Duodenal mucosa (tissue), 2 donors: ENCODE measurements around the gene TECPR2.
A peak's percentile ranks its signal among the peaks of the same experiment; 100 is the strongest.

Experiments used
- H3K27ac ChIP-seq: one replicate; pipeline ENCODE4 v1.7.0; 2013; ENCODE audit warnings: low read depth, low read length
- H3K27me3 ChIP-seq, 2 donors: one replicate each; pipeline ENCODE4 v1.7.0; 2013; ENCODE audit warnings: low read length in 2 of 2, control low read depth in 1 of 2; ENCODE audit not compliant: insufficient read depth in 2 of 2, control insufficient read depth in 1 of 2
- H3K36me3 ChIP-seq, 2 donors: one replicate each; pipeline ENCODE4 v1.7.0; 2013; ENCODE audit warnings: low read length in 2 of 2, control low read depth in 1 of 2; ENCODE audit not compliant: insufficient read depth in 2 of 2, control insufficient read depth in 1 of 2
- H3K4me1 ChIP-seq, 2 donors: one replicate each; pipeline ENCODE4 v1.7.0; 2013; ENCODE audit warnings: low read length in 2 of 2, control low read depth in 1 of 2; ENCODE audit not compliant: insufficient read depth in 2 of 2, control insufficient read depth in 1 of 2
- H3K4me3 ChIP-seq, 2 donors: one replicate each; pipeline ENCODE4 v1.7.0; 2013; ENCODE audit warnings: low read length in 2 of 2, low read depth in 1 of 2
- H3K9ac ChIP-seq, 2 donors: one replicate each; pipeline ENCODE4 v1.7.0; 2013; ENCODE audit warnings: low read length in 2 of 2, low read depth in 1 of 2
- H3K9me3 ChIP-seq, 2 donors: one replicate each; pipeline ENCODE4 v1.7.0; 2013; ENCODE audit warnings: low read length in 2 of 2, control low read depth in 1 of 2; ENCODE audit not compliant: control insufficient read depth in 1 of 2

Gene TECPR2

GRCh38 chr14:102497998-102498677 lies 135.4 kb downstream of the TECPR2 start:
- Histone ChIP-seq H3K4me1 (peaks cover 6 to 10% of the 10 kb centered on the region in 2 donors), H3K36me3 (peaks cover 0 to 25% of the 10 kb centered on the region in 2 donors), H3K9me3 (no peaks in the 10 kb centered on the region)

DNA sequence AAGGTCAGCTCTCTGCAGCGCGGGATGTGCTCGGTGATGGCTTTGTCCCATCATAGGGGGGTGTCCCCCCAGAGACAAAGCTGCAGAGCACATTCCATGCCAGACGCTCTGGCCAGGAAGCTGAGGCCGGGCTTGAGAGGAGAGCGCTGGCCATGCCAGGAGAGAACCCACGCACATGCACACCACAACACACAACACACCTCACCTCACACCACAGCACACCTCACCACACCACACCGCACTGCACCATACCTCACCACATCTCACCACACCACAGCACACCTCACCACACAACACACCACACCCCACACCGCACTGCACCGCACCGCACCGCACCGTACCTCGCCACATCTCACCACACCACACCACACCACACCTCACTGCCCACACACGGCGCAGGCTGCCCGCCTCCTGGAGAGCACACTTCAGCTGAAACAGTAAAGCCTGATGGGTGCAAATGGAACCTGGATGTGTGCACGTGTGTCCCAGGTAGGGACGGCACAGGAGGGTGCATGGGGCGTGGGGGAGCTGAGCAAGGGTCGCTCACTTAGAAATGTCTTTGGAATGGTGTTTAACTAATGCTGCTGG lies 136.0 kb downstream of the TECPR2 start:
- peaks cover 0 to 25% of the 10 kb centered on the region in 2 donors for H3K36me3 ChIP-seq
- no peak overlapping the region for H3K4me3 ChIP-seq
- H3K27me3 ChIP-seq = no peaks in the 10 kb centered on the region
- H3K9me3 ChIP-seq = no peaks in the 10 kb centered on the region
- H3K4me1 ChIP-seq = peaks cover 7 to 12% of the 10 kb centered on the region in 2 donors
- H3K27ac ChIP-seq = no peak overlapping the region
- no peak overlapping the region for H3K9ac ChIP-seq

More at GRCh38 chr14:102497998-102498677, 135.4 kb downstream of the TECPR2 start:
- no peak overlapping the region for H3K4me3 ChIP-seq
- no peak overlapping the region for H3K27ac ChIP-seq
- no peak overlapping the region for H3K9ac ChIP-seq
- no peaks in the 10 kb centered on the region for H3K27me3 ChIP-seq

GRCh38 chr14:102499401-102500157 lies 136.8 kb downstream of the TECPR2 start:
- H3K36me3 ChIP-seq = peaks cover 0 to 25% of the 10 kb centered on the region in 2 donors
- peak overlapping the region; percentile 64 for H3K27ac ChIP-seq
- no peak overlapping the region for H3K9ac ChIP-seq
- no peaks in the 10 kb centered on the region for H3K9me3 ChIP-seq
- no peaks in the 10 kb centered on the region for H3K27me3 ChIP-seq
- peaks cover 11 to 19% of the 10 kb centered on the region in 2 donors for H3K4me1 ChIP-seq
- no peak overlapping the region for H3K4me3 ChIP-seq

DNA sequence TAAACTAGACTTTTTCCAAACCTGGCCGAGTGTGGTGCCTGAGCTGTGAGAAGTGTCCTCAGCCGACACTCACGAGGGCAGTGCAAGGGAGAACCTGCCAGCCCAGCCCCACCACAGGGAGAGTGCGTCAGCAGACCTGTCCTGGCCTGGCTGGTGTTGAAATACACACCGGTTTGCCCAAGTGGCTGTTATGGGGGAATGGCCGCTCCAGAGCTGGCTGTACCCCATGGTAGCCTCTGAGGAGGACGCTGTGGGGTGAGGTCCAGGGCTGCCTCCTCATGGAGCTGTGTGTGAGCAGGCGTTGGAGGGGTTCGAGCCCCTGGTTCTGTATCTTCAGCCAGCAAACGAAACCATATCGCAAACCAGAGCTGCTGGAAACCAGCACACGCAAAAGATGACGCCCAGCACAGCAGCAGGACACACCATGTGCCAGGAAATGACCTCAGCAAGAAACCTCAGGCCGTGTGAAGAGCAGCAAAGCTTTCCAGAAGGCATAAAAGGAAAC lies 137.5 kb downstream of the TECPR2 start:
- Histone ChIP-seq H3K9ac (peak overlapping the region in 1 of 2 donors; percentile 51), H3K9me3 (no peaks in the 10 kb centered on the region), H3K27me3 (no peaks in the 10 kb centered on the region), H3K4me1 (peaks cover 11 to 25% of the 10 kb centered on the region in 2 donors), H3K27ac (peak overlapping the region; percentile 64), H3K36me3 (peaks cover 0 to 25% of the 10 kb centered on the region in 2 donors), H3K4me3 (no peak overlapping the region)

DNA sequence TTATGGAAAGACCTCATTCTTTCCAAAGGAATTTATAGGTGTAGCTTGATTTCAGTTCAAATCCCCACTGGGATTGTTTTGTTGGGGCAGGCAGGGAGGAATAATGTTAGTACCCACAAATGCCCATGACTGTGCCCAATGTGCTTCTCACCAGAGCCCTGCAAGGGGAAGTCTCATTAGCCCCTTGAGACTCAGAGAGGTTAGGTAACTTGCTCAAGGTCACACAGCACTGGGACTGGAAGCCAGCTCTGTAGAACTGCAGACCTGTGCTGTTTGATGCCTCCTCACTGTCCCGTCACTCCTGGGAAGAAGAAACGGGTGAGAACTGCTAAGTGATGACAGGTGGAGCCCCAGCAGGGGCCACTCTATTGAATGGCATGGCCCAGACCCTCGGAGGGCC lies 138.0 kb downstream of the TECPR2 start:
- Histone ChIP-seq H3K9me3 (no peaks in the 10 kb centered on the region), H3K36me3 (peaks cover 4 to 26% of the 10 kb centered on the region in 2 donors), H3K27ac (peak overlapping the region; percentile 33), H3K4me1 (peaks cover 11 to 30% of the 10 kb centered on the region in 2 donors), H3K9ac (no peak overlapping the region), H3K4me3 (no peak overlapping the region), H3K27me3 (no peaks in the 10 kb centered on the region)

GRCh38 chr14:102501751-102502315 lies 139.1 kb downstream of the TECPR2 start:
- Histone ChIP-seq H3K9ac (no peak overlapping the region), H3K4me1 (peaks cover 11 to 38% of the 10 kb centered on the region in 2 donors), H3K9me3 (no peaks in the 10 kb centered on the region), H3K4me3 (no peak overlapping the region), H3K36me3 (peaks cover 16 to 34% of the 10 kb centered on the region in 2 donors), H3K27ac (no peak overlapping the region), H3K27me3 (no peaks in the 10 kb centered on the region)

DNA sequence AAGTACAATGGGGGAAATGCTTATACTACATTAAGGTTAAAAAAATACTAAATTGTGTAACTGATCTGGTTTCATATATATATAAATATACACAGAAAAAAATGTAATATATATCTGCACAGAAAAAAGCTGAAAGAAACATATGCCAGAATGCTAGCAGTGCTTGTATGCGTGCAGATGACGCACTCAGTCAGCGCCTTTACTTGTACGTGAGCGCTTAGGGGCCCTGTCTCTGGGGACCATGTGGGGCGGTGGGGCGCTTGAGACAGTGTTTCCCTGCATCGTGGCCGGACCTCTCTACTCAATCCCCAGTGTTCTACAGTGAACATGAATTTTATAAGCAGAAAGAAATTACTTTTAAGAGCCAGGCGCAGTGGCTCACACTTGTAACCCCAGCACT lies 139.8 kb downstream of the TECPR2 start:
- no peak overlapping the region for H3K27ac ChIP-seq
- no peaks in the 10 kb centered on the region for H3K27me3 ChIP-seq
- no peaks in the 10 kb centered on the region for H3K9me3 ChIP-seq
- no peak overlapping the region for H3K4me3 ChIP-seq
- peaks cover 16 to 32% of the 10 kb centered on the region in 2 donors for H3K36me3 ChIP-seq
- H3K4me1 ChIP-seq = peaks cover 11 to 38% of the 10 kb centered on the region in 2 donors
- no peak overlapping the region for H3K9ac ChIP-seq

DNA sequence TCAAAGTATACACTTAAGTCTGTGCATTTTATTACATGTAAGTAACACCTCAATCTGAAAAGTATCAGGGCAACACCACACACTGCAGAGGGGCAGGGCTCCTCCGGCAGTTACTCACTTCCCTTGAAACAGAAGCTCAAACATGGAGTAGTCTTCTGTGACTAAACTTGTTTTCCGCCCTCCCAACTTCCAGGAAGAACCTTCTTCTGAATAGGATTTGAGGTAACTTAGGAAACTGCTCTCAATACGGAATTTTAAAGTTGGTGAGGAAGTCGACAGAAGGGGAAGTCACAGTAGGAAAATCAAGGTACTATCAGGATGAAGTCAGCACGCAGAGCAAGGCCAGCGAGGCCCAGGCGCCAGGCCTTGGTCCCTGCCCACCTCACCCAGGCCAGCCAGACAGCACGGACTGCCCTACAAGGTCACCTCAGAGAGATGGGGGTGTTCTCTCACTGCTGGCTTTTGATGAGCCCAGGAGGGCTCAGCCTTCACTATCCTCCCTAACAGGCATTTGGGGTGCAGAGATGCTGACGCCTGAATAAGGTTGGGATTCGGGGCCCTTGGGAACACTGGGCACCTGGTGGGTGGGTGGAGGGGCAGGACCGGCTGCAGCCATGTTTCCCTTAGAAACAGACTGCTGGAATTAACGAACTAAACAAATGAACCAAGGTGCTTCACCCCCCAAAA lies 141.0 kb downstream of the TECPR2 start:
- H3K9me3 ChIP-seq = no peaks in the 10 kb centered on the region
- H3K9ac ChIP-seq = peak overlapping the region in 1 of 2 donors; percentile 43
- H3K4me3 ChIP-seq = no peak overlapping the region
- no peaks in the 10 kb centered on the region for H3K27me3 ChIP-seq
- peaks cover 5 to 33% of the 10 kb centered on the region in 2 donors for H3K4me1 ChIP-seq
- no peak overlapping the region for H3K27ac ChIP-seq
- peaks cover 16 to 21% of the 10 kb centered on the region in 2 donors for H3K36me3 ChIP-seq

DNA sequence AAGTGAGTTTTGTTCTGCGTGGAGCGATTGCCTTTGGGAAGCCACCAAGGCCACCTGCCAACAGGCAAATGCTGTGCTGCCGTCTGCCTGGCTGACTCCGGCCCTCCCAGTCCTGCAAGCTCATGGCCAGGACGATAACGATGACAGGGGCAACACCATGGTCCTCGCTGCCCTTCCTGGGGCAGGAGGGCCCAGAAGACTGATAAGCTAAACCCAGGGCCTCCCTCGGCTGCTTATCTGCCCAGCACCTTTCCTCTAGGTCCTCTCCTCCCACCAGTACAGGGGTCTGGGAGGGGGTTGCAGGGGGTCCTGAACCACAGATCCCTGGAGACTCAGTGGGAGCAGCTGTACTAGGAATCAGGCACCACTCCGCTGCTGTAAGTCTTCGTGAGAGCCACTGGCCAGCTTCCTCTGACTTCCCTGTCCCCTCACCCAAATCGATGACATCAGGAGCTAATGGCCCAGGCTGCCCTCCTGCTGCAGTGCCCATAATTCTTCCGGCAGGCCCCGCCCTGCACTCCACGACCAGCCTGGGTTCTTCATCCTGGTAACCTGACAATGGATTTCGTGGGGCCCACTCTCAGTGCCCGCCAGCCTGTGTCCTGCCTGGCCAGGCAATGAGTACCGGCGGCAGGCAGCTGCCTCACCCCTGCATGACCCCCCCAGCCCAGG lies 141.7 kb downstream of the TECPR2 start:
- Histone ChIP-seq H3K9ac (no peak overlapping the region), H3K4me3 (no peak overlapping the region), H3K4me1 (peaks cover 5 to 33% of the 10 kb centered on the region in 2 donors), H3K36me3 (peaks cover 15 to 16% of the 10 kb centered on the region in 2 donors), H3K9me3 (no peaks in the 10 kb centered on the region), H3K27ac (peak overlapping the region; percentile 11), H3K27me3 (no peaks in the 10 kb centered on the region)
